Omental fat pad (tissue), 4 donors: Measurements from ENCODE around the gene DDX10. TPM values are rescaled to one million over a fixed set of nuclear protein-coding genes. Genes with fewer than 3 reads are reported as not detected.

Source experiments
- ATAC-seq: fragments of 150-250 bp; one replicate; pipeline ENCODE4 v1.9.1; 2016; ENCODE audit warnings: mild to moderate bottlenecking, moderate library complexity; ENCODE audit not compliant: low FRiP score
- DNase-seq: peaks from one replicate; pipeline ENCODE4 v3.0.0-alpha.2; 2019; ENCODE audit warnings: low spot score
- total RNA-seq, 4 donors: library from RNA; depleted of rRNA; stranded (reverse); fragments of >200 nt; gene quantifications; one replicate each; pipeline ENCODE4 v1.1.0, GENCODE V29; 2016
- TF ChIP-seq, protein P1 (sequence below), 3 donors: fragments of 450-650 bp; IDR thresholded peaks; one replicate each; pipeline ENCODE4 v1.5.1; 2016 to 2017; ENCODE audit warnings: antibody characterized with exemption in 3 of 3, mild to moderate bottlenecking in 3 of 3, moderate library complexity in 2 of 3

The DDX10 gene
- total RNA-seq, 4 donors from 2014 or later: 20.2 to 60.6 (median 26.5) TPM

DNA sequence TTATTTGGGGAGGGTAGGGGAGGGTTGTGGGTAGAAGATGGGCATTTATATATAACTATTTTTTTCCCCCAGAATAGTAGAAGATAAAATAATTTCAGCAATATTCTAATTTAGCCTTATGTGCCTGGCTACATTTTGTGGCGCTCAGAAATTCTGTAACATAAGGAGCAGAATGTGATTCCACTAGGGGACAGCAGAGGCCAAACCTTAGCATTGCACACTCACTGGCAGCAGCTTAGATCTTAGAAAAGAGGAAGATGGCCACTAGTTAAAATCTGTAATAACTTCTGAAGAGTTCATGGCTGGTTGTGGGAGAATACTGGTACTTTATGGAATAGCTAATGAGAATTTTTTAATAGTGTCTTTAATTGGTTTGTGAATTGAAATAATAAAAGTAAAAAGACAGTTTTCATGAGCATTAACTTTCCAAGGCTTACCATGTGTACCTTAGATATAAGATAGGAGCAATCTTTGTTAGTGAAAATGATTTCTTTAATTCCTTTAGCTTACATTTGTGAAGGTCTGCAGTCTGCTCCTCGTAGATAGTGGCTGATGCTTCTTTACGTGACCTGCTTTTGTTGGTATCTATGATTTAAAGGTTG is 33.1 kb downstream of the DDX10 start:
- TF ChIP-seq, protein P1, sequence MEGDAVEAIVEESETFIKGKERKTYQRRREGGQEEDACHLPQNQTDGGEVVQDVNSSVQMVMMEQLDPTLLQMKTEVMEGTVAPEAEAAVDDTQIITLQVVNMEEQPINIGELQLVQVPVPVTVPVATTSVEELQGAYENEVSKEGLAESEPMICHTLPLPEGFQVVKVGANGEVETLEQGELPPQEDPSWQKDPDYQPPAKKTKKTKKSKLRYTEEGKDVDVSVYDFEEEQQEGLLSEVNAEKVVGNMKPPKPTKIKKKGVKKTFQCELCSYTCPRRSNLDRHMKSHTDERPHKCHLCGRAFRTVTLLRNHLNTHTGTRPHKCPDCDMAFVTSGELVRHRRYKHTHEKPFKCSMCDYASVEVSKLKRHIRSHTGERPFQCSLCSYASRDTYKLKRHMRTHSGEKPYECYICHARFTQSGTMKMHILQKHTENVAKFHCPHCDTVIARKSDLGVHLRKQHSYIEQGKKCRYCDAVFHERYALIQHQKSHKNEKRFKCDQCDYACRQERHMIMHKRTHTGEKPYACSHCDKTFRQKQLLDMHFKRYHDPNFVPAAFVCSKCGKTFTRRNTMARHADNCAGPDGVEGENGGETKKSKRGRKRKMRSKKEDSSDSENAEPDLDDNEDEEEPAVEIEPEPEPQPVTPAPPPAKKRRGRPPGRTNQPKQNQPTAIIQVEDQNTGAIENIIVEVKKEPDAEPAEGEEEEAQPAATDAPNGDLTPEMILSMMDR (IDR thresholded peaks at IDR 0.05): peak in 1 of 3 donors; percentile 7
- DNase-seq (no peak), ATAC-seq (no peak)

DNA sequence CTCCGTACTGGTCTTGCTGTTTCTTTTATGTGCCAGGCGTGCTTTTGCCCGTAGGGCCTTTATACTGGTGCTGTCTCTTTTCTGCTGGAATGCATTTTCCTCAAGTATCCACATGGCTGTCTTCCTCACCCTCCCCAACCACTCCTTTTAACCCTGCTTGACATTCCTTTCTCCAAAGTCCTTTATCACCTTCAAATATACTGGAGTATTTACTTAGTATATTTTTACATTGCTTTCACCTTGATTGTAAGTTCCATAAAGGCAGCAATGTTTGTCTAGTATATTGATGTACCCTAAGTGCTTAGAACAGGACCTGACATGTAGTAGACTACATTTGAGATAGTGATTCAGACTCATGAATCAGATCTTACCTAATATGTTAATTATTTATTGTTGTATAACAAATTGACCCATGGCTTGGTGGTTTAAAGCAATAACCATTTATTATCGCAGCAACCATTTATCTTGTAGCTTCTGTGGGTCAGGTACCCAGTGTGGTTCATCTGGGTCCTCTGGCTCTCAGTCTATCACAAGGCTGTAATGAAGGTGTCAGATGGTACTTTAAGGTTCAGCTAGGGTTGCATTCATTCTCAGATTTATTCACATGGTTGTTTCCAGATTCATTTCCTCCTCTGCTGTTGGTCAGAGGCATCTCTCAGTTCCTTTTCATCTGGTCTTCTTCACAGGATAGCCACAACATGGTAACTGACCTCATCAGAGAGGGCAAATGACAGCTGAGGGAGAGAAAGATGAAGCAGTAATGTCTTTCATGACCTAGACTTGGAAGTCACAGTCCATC is 34.2 kb downstream of the DDX10 start:
- TF ChIP-seq, protein P1 (IDR thresholded peaks at IDR 0.05): no peak
- DNase-seq (no peak), ATAC-seq (no peak)

DNA sequence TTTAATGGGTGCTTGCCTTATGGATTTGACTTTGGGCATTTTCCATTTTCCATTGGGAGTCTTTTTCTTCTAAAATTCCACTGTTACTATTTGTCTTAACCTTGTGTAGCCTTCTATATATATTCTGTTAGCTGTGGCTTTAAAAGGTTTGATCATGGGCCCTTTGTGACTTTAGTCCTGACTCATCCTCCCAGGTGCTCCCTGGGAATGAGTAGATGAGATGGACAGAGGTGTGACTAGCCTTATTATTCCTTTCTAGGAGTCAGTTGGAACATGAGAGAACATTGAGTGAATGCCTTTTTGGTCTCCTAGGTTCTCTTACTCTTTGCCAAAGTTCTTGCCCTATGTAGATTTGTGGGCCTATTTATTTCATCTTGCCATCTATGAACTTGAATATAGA is 39.0 kb downstream of the DDX10 start:
- DNase-seq: no peak
- ATAC-seq: no peak
- TF ChIP-seq, protein P1 (IDR thresholded peaks at IDR 0.05): no peak

DNA sequence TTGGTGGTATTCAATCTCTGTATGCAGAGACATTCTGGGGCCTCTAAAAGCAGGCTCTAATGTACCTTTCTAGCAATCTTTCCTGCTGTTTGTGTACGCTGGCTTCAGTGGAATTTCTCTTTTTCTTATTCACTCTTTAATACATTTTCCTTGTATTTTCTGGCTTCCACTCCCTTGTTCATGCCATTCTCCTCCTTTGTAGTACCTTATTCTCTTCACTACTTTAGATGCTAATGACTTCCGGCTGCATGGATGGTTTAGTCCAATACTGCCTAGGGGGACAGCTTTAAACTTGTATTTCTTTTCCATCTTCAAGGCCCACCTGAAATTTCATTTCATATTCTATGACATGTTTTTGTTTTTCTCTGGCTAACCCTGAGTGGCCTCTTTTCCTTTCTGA is 40.2 kb downstream of the DDX10 start:
- ATAC-seq (no peak), DNase-seq (no peak)
- TF ChIP-seq, protein P1 (IDR thresholded peaks at IDR 0.05): no peak

DNA sequence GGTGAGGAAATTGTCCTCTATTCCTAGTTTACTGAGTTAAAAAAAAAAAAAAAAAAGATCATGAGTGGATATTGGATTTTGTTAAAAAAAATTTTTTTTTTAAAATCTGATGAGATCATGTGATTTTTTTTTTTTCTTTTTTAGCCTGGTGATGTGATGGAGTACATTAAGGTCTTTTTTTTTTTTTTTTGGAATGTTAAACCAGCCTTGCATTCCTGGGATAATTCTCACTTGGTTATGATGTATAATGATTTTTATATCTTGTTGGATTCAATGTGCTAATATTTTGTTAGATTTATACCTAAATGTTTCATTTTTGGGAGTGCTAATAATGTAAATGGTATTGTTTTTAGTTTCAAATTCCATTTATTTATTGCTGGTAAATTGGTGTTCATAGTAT is 43.3 kb downstream of the DDX10 start:
- DNase-seq (no peak), ATAC-seq (no peak)
- TF ChIP-seq, protein P1 (IDR thresholded peaks at IDR 0.05): no peak

DNA sequence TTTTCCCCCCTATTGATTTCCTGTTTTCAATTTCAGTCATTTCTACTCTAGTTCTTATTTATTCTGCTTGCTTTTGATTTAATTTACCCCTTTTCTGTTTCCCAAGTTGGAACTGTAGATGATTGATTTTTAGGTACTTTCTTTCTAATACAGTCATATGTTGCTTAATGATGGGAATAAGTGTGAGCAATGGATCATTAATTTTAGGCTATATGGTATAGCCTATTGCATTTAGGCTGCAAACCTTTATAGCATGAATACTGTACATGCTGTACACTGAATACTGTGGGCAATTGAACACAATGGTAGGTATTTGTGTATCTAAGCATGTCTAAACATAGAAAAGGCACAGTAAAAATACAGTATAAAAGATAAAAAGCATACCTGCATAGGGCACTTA is 44.9 kb downstream of the DDX10 start:
- DNase-seq: no peak
- TF ChIP-seq, protein P1 (IDR thresholded peaks at IDR 0.05): no peak
- ATAC-seq: no peak
